H1 (cell line): ENCODE results near the gene TDG. TPM values are rescaled to one million over a fixed set of nuclear protein-coding genes. Genes with fewer than 3 reads are reported as not detected.

ENCODE experiments used
- ATF3 ChIP-seq: IDR thresholded peaks from 2 replicates; pipeline ENCODE4 v1.6.1; 2011; ENCODE audit warnings: low read depth, mild to moderate bottlenecking, low read length; ENCODE audit not compliant: insufficient read depth
- CHD1 ChIP-seq: IDR thresholded peaks from 2 replicates; pipeline ENCODE4 v1.6.1; 2012; ENCODE audit warnings: low read depth, low read length, improper control_type of control experiment
- CTCF ChIP-seq, 3 experiments: IDR thresholded peaks; 1 replicate in 2 of 3; 2 replicates in 1 of 3; pipeline versions ENCODE4 v1.5.1 to v1.6.1; 2011; ENCODE audit warnings: low read length in 3 of 3, mild to moderate bottlenecking in 3 of 3, inconsistent platforms in 2 of 3, low read depth in 1 of 3, moderate library complexity in 1 of 3; ENCODE audit not compliant: insufficient read depth in 1 of 3; ENCODE audit errors: control extremely low read depth in 1 of 3
- KDM4A ChIP-seq: IDR thresholded peaks from one replicate; pipeline ENCODE4 v1.7.1; 2012; ENCODE audit warnings: low read depth, mild to moderate bottlenecking, moderate library complexity, low read length, inconsistent platforms; ENCODE audit not compliant: severe bottlenecking
- RNF2 ChIP-seq: fragments of 200-900, 300-1000 bp; sonication (generic); IDR thresholded peaks from 2 replicates; pipeline ENCODE4 v1.7.1; 2016; ENCODE audit warnings: borderline replicate concordance, low read depth, mild to moderate bottlenecking, antibody characterized with exemption, low read length; ENCODE audit not compliant: poor library complexity, severe bottlenecking; ENCODE audit errors: missing control alignments
- RXRA ChIP-seq: IDR thresholded peaks from 2 replicates; pipeline ENCODE4 v1.6.1; 2011; ENCODE audit warnings: low read depth, mild to moderate bottlenecking, low read length, moderate library complexity; ENCODE audit not compliant: insufficient read depth
- TAF1 ChIP-seq: IDR thresholded peaks from 2 replicates; pipeline ENCODE4 v1.6.1; 2011; ENCODE audit warnings: mild to moderate bottlenecking, low read depth, low read length
- polyA plus RNA-seq, 7 experiments: library from polyadenylated mRNA; depleted of rRNA in 3 of 7; stranded (reverse) in 5 of 7; unstranded in 2 of 7; fragments of >200 nt in 5 of 7; fragments of 200-250 nt in 2 of 7; gene quantifications; 1 replicate in 5 of 7; 2 replicates in 1 of 7; 4 replicates in 1 of 7; pipeline versions ENCODE4 v1.2.1 to v1.2.3, GENCODE V29; 2011 to 2013; ENCODE audit warnings: missing spikeins in 2 of 7, mixed read lengths in 2 of 7
- total RNA-seq: library from RNA; stranded (reverse); fragmentation: NEBNext Ultra II Directional; extraction: Animal tissue kit (Norgen Biotek cat#: 25700); gene quantifications from 2 replicates; pipeline ENCODE4 v1.2.1, GENCODE V29; 2021

TDG gene
- total and polyA plus RNA-seq, 2 of the 8 experiments (the other 6 are each of a cell fraction or from before 2014, with no cell fraction given): 22.7 to 47.8 TPM

- TF ChIP-seq CTCF (IDR thresholded peaks at IDR 0.05; ENCODE audit: control extremely low read depth in 1 of 3, insufficient read depth in 1 of 3, low read depth in 1 of 3, low read length in 3 of 3): no peak
- no peak for TF ChIP-seq RXRA
- no peak for TF ChIP-seq TAF1
- TF ChIP-seq RNF2: no peak
- TF ChIP-seq CHD1: no peak
- no peak for TF ChIP-seq ATF3
- TF ChIP-seq KDM4A: no peak
Measured at GRCh38 chr12:103958621-103959020, 7.1 kb upstream of the TDG start (continued).
